Stimulated activated CD4-positive, alpha-beta T cell treated with anti-CD3 and anti-CD28 coated beads, Interleukin-1b, Interleukin-23, amount 100 ng/mL, for 1 hour (primary cell): Measurements from ENCODE around the gene FLYWCH1.

Source experiments
- DNase-seq, 2 donors: peaks; one replicate each; pipeline ENCODE4 v3.0.0-alpha.2; 2020; ENCODE audit warnings: low read depth in 2 of 2

Gene FLYWCH1

GRCh38 chr16:2985893-2986355 is 74.2 kb downstream of the FLYWCH1 start:
- DNase-seq: no peak

GRCh38 chr16:2986623-2987188 is 75.0 kb downstream of the FLYWCH1 start:
- no peak for DNase-seq

- DNase-seq: no peak
Observed at GRCh38 chr16:2987286-2987685, 75.6 kb downstream of the FLYWCH1 start.

DNA sequence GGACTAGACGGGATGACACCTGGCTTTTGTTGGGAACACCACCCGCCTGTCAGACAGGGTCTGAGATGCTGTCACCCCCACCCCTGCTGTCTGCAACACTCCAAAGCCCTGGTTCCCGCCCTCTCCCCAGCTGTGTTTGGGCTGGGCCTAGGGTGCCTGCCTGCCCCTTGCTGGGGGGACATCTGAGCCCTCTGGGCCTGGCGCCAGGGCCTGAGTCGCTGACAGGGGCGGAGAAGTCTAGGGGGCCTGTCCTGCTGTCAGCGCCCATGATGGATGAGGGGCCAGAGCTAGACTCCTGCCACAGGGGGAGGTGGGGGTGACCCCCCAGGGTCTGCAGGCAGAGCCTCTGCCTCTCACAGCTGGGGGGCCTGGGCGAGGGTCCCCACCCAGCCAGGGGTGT is 76.1 kb downstream of the FLYWCH1 start:
- DNase-seq: no peak

GRCh38 chr16:2988590-2989099 is 76.9 kb downstream of the FLYWCH1 start:
- DNase-seq: no peak

- DNase-seq: no peak
Observed at GRCh38 chr16:2990891-2991290, 79.2 kb downstream of the FLYWCH1 start.

- DNase-seq: no peak
Observed at GRCh38 chr16:2991566-2992261, 80.0 kb downstream of the FLYWCH1 start.

- DNase-seq: no peak
Observed at GRCh38 chr16:2992383-2993081, 80.8 kb downstream of the FLYWCH1 start.

DNA sequence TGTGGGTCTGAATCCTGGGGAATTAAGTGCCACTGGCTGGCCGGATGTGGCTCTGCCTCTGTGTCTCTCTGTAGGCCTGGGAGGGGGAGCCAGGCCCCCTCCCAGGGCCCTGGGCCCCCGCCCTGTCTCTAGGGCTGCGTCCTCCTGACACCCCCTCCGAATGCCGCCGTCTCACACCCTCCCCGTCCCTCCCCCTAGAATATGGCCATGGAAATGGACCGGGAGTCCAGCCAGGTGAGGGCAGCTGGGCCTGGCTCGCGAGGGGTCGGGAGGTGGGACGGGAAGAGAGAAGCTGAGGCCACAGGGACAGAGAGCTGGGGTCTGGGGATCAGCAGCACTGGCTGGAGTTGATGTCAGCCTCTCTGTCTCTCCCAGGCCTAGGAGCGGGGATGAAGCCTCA is 84.6 kb downstream of the FLYWCH1 start:
- DNase-seq: no peak

GRCh38 chr16:2999929-3000328 is 88.2 kb downstream of the FLYWCH1 start:
- no peak for DNase-seq

DNA sequence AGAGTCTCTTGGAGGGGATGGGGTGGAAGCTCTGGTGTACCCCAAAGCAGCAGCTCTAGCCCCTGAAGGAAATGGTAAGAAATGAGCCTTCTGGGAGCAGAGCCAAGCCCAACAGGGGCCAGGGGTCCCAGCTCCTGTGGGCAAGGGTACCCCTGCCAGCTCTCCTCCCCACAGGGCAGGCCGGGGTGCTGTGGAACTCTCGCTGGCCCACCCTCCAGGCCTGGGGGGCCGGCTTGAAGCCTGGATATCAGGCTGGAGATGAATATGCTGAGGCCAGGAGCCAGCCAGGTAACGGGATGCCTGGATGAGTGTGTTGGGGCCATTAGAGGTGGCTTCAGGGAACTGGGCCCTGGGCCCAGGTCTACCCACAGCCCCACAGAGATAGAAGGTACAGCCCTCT is 88.8 kb downstream of the FLYWCH1 start:
- no peak for DNase-seq
